BE2C (cell line): ENCODE measurements around the gene TIGIT.

Source experiments
- DNase-seq: peaks from one replicate; pipeline ENCODE4 v3.0.0-alpha.2; 2020
- H3K27me3 ChIP-seq: fragments of 250-450 bp; sonication (Bioruptor Pico); 2 replicates; pipeline ENCODE4 v1.5.1; 2020; ENCODE audit warnings: mild to moderate bottlenecking
- H3K36me3 ChIP-seq: fragments of 250-450 bp; sonication (Bioruptor Pico); 2 replicates; pipeline ENCODE4 v1.5.1; 2020; ENCODE audit warnings: mild to moderate bottlenecking
- H3K4me1 ChIP-seq: fragments of 250-450 bp; sonication (Bioruptor Pico); 2 replicates; pipeline ENCODE4 v1.5.1; 2020
- H3K4me3 ChIP-seq: 2 replicates; pipeline ENCODE4 v1.5.1; 2011; ENCODE audit warnings: low read depth, low read length
- H3K9me3 ChIP-seq: fragments of 250-450 bp; sonication (Bioruptor Pico); 2 replicates; pipeline ENCODE4 v1.5.1; 2020
- CTCF ChIP-seq: IDR thresholded peaks from 2 replicates; pipeline ENCODE4 v1.5.1; 2012; ENCODE audit warnings: mild to moderate bottlenecking, low read depth, low read length

TIGIT gene

GRCh38 chr3:114307222-114307830 is 13.5 kb downstream of the TIGIT start:
- no peak for TF ChIP-seq CTCF
- H3K9me3 ChIP-seq, result no peaks in the 10 kb centered on the region

GRCh38 chr3:114307832-114308231 is 14.0 kb downstream of the TIGIT start:
- no peak for DNase-seq
- H3K4me3 ChIP-seq, result no peak overlapping the region
- no peaks in the 10 kb centered on the region; the same call in 1 of the 2 replicates for H3K27me3 ChIP-seq
- no peaks in the 10 kb centered on the region for H3K9me3 ChIP-seq
- no peak for TF ChIP-seq CTCF
- no peaks in the 10 kb centered on the region for H3K36me3 ChIP-seq
- H3K4me1 ChIP-seq, result no peaks in the 10 kb centered on the region

More at GRCh38 chr3:114307222-114307830, 13.5 kb downstream of the TIGIT start:
- DNase-seq, result no peak
- Histone ChIP-seq H3K36me3 (no peaks in the 10 kb centered on the region), H3K4me1 (no peaks in the 10 kb centered on the region), H3K27me3 (no peaks in the 10 kb centered on the region; the same call in 1 of the 2 replicates), H3K4me3 (no peak overlapping the region)

- no peaks in the 10 kb centered on the region for H3K36me3 ChIP-seq
- no peak for DNase-seq
- no peaks in the 10 kb centered on the region for H3K4me1 ChIP-seq
- no peak for TF ChIP-seq CTCF
- no peaks in the 10 kb centered on the region; the same call in 1 of the 2 replicates for H3K27me3 ChIP-seq
- no peak overlapping the region for H3K4me3 ChIP-seq
- H3K9me3 ChIP-seq, result no peaks in the 10 kb centered on the region
These were observed 14.5 kb downstream of the TIGIT start for GRCh38 chr3:114308377-114308776.

DNA sequence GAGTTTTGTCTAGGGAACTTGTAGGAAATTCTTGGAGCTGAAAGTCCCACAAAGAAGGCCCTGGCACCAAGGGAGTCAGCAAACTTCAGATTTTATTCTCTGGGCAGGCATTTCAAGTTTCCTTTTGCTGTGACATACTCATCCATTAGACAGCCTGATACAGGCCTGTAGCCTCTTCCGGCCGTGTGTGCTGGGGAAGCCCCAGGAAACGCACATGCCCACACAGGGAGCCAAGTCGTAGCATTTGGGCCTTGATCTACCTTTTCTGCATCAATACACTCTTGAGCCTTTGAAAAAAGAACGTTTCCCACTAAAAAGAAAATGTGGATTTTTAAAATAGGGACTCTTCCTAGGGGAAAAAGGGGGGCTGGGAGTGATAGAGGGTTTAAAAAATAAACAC is 15.0 kb downstream of the TIGIT start:
- Histone ChIP-seq H3K4me1 (no peaks in the 10 kb centered on the region), H3K27me3 (no peaks in the 10 kb centered on the region; the same call in 1 of the 2 replicates), H3K36me3 (no peaks in the 10 kb centered on the region), H3K9me3 (no peaks in the 10 kb centered on the region), H3K4me3 (no peak overlapping the region)
- DNase-seq, result no peak
- TF ChIP-seq CTCF, result no peak

GRCh38 chr3:114310695-114311094 is 16.9 kb downstream of the TIGIT start:
- Histone ChIP-seq H3K9me3 (no peaks in the 10 kb centered on the region), H3K4me3 (no peak overlapping the region), H3K4me1 (no peaks in the 10 kb centered on the region), H3K27me3 (no peaks in the 10 kb centered on the region), H3K36me3 (no peaks in the 10 kb centered on the region)
- TF ChIP-seq CTCF, result no peak
- no peak for DNase-seq

GRCh38 chr3:114313426-114313825 is 19.6 kb downstream of the TIGIT start:
- H3K36me3 ChIP-seq, result no peaks in the 10 kb centered on the region
- H3K9me3 ChIP-seq, result no peaks in the 10 kb centered on the region
- DNase-seq, result no peak
- TF ChIP-seq CTCF, result no peak
- no peaks in the 10 kb centered on the region for H3K27me3 ChIP-seq
- H3K4me1 ChIP-seq, result no peaks in the 10 kb centered on the region
- no peak overlapping the region for H3K4me3 ChIP-seq
